Limb (tissue), 2 donors: ENCODE data around the gene NR1I2.

Experiments used
- DNase-seq, 2 donors: peaks; one replicate each; pipeline ENCODE4 v3.0.0-alpha.2; 2016; ENCODE audit errors: extremely low spot score in 2 of 2

Gene NR1I2

GRCh38 chr3:119817583-119818363, 35.9 kb downstream of the NR1I2 start:
- no peak for DNase-seq

- DNase-seq: no peak
Measured at GRCh38 chr3:119818937-119819336, 37.0 kb downstream of the NR1I2 start.

- DNase-seq: no peak
Measured at GRCh38 chr3:119819806-119820205, 37.9 kb downstream of the NR1I2 start.

GRCh38 chr3:119825820-119826219, 43.9 kb downstream of the NR1I2 start:
- DNase-seq: no peak

- DNase-seq: peak in 1 of 2 donors; percentile 13
Measured at GRCh38 chr3:119826711-119827608, 45.1 kb downstream of the NR1I2 start.

- DNase-seq: no peak
Measured at GRCh38 chr3:119829420-119829819, 47.5 kb downstream of the NR1I2 start.

- no peak for DNase-seq
Measured at GRCh38 chr3:119831022-119831421, 49.1 kb downstream of the NR1I2 start.

- no peak for DNase-seq
Measured at GRCh38 chr3:119831941-119832371, 50.1 kb downstream of the NR1I2 start.

- no peak for DNase-seq
Measured at GRCh38 chr3:119834754-119835370, 53.0 kb downstream of the NR1I2 start.

GRCh38 chr3:119835556-119835955, 53.7 kb downstream of the NR1I2 start:
- no peak for DNase-seq

- no peak for DNase-seq
Measured at GRCh38 chr3:119841808-119842471, 60.0 kb downstream of the NR1I2 start.

- DNase-seq: no peak
Measured at GRCh38 chr3:119849126-119849525, 67.2 kb downstream of the NR1I2 start.

GRCh38 chr3:119856695-119857094, 74.8 kb downstream of the NR1I2 start:
- no peak for DNase-seq

- no peak for DNase-seq
Measured at GRCh38 chr3:119858957-119859356, 77.1 kb downstream of the NR1I2 start.

GRCh38 chr3:119859728-119860127, 77.8 kb downstream of the NR1I2 start:
- DNase-seq: no peak

- DNase-seq: no peak
Measured at GRCh38 chr3:119861681-119862080, 79.8 kb downstream of the NR1I2 start.

- no peak for DNase-seq
Measured at GRCh38 chr3:119862616-119863015, 80.7 kb downstream of the NR1I2 start.

- DNase-seq: no peak
Measured at GRCh38 chr3:119864476-119864875, 82.6 kb downstream of the NR1I2 start.
